Measurements from ENCODE around the gene NCR1. TPM values are rescaled to one million over a fixed set of nuclear protein-coding genes. Genes with fewer than 3 reads are reported as not detected.
"Not testable (repeated sequence)": the region's sequence is repeated elsewhere in the genome, so short reads cannot be mapped to it uniquely, and the experiment has no call there.

The NCR1 gene
- polyA plus RNA-seq, 5 donors: 0.19 to 1.8 (median 0.33) TPM

DNA sequence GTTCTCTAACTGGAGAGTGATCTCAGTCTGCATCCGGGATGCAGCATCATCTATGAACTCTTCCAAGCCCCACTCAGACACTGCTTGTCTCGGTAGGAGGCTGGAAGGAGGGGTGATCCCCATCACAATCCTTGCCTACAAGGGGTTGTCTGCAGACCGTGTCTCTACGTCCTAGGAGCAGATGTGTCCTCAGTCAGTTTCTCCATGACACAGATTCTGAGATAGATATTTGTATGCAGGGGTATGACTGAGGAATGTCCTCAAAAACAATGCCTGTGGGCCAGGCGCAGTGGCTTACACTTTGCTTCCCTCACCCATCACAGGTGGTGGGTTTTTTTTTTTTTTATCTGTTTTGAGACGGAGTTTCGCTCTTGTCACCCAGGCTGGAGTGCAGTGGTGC, 871 bp downstream of the NCR1 start:
- DNase-seq: no peak

GRCh38 chr19:54907899-54908298, 2.0 kb downstream of the NCR1 start:
- DNase-seq: not testable (repeated sequence)

DNA sequence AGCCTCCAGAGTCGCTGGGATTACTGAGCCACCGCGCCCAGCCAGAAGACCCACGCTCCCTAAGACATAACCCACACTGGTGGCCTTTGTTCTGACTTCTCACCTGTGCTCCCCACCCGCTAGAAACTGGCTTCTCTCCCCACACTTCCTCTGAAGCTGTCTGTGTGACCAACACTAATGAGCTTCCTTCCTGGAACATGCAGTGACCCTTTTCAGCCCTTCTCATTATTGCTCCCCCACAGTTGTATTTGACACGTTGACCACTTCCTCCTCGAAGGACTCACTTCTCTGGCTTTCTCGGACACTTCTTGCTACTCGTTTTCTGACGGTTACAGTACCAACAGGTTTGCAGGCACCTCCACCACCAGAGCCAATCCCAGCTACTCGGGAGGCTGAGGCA, 10.9 kb downstream of the NCR1 start:
- DNase-seq: no peak

- DNase-seq: no peak
Observed at GRCh38 chr19:54918499-54918898, 12.6 kb downstream of the NCR1 start.

GRCh38 chr19:54919646-54920563, 14.0 kb downstream of the NCR1 start:
- DNase-seq: not testable (repeated sequence)

DNA sequence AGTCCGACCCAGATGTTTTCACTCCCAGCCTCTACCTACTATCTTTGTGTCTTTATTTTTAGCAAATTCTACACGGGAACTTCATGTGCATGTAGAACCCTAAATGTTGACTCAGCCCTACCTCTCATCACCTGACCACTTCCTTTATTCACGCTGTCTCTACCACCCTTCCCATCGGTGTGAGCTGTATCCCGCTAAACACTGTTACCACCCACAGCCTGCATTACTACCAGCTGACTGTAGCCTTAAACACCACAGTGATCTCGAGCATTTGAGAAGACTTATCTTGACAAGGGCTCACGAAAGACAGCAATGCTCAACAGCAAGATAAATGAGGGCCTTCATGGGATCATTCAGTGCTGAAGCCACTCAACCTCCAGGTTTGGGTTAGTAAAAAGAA, 15.1 kb downstream of the NCR1 start:
- DNase-seq: no peak

DNA sequence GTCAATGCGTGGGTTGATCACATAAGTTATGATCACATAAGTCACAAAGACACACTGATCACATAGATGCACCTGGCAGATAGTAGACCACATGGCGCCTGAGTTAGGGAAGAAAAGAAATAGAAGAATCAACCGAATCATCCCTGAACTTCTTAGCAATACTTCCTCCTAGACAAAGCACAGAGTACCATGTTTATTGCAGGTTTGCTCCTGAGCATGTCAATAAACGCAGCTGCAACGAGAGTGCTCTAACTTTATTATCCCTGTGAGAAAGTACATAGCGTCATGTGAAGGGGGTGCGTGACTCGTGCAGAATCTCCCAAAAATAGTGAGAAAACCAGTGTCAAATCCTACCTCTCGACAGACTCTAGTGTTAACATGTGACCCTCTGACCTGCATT, 17.3 kb downstream of the NCR1 start:
- DNase-seq: no peak

GRCh38 chr19:54928299-54928698, 22.4 kb downstream of the NCR1 start:
- no peak for DNase-seq

- no peak for DNase-seq
Observed at GRCh38 chr19:54937926-54938325, 32.0 kb downstream of the NCR1 start.

- DNase-seq: no peak
Observed at GRCh38 chr19:54938906-54939305, 33.0 kb downstream of the NCR1 start.

DNA sequence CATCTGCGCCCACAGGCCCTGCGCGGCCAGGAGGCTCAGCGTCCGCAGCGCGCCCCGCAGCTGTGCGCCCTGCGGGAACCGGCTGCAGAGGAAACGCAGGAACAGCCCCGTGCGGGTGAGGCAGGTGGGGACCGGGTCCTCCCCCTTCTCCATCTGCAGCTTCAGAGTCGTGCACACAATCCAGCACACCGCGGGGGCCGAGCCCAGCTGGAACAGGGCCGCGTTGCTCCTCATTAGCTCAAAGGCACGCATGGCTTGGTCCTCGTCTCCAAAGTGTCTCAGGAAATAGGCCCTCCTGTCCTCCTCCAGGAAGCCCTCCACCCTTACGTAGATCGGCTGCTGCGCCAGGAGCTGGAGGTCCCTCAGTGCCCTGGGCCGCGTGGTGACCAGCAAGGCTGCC, 33.6 kb downstream of the NCR1 start:
- not testable (repeated sequence) for DNase-seq

GRCh38 chr19:54943772-54944361, 37.9 kb downstream of the NCR1 start:
- DNase-seq: not testable (repeated sequence)

DNA sequence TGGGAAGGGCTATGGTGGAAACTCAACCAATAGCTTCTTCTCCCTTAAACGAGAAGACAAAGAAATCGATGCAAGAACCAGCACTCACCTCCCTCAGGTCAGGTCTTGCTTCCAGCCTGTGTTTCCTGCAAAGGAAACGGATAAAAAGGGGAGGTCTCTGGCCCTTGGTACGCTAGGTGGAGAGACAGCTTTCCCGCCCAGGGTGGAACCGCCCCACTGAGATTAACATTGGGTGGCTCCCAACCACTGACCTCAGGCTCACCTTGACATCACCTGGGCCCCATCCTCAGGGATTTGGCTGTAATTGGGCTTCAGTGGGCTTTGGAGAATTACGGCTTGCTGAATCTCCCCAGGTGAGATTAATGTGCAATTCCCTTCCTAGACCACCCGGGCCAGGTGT, 41.4 kb downstream of the NCR1 start, which contains the start of gene NLRP7:
TSS of gene NLRP7 (minus strand) at position 150 of the 400 bp plus-strand sequence.
- no peak for DNase-seq

- no peak for DNase-seq
Observed at GRCh38 chr19:54949412-54949811, 43.5 kb downstream of the NCR1 start.

- DNase-seq: not testable (repeated sequence)
Observed at GRCh38 chr19:54950580-54950979, 44.6 kb downstream of the NCR1 start.

DNA sequence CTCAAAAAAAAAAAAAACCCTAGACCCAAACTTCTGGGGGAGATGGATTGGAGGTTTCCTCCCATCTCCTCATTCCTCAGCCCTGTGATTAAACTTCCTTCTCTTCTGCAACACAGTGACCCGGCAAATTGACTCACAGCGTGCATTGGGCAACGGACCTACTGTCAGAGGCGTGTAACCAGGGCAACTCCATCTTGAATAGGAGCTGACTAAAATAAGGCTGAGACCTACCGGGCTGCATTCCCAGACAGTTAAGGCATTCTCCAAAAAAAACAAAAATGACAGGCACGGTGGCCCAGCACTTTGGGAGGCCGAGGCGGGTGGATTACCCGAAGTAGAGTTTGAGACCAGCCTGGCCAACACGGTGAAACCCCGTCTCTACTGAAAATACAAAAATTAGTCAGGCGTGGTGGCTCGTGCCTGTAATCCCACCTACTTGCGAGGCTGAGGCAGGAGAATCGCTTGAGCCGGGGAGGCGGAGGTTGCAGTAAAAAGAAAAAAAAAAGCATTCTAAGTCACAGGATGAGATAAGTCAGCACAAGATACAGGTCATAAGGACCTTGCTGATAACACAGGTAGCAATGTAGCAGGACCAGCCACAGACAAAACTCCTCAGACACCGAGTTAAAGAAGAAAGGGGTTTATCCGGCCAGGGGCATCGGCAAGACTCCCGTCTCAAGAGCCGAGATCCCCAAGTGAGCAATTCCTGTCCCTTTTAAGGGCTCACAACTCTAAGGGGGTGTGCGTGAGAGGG, 46.8 kb downstream of the NCR1 start:
- DNase-seq: no peak

DNA sequence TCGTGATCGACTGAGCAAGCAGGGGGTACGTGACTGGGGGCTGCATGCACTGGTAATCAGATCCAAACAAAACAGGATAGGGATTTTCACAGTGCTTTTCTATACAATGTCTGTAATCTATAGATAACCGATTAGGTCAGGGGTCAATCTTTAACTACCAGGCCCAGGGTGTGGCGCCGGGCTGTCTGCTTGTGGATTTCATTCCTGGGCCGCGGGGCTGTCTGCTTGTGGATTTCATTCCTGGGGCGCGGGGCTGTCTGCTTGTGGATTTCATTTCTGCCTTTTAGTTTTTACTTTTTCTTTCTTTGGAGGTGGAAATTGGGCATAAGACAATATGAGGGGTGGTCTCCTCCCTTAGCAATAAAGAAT, 47.4 kb downstream of the NCR1 start:
- not testable (repeated sequence) for DNase-seq

DNA sequence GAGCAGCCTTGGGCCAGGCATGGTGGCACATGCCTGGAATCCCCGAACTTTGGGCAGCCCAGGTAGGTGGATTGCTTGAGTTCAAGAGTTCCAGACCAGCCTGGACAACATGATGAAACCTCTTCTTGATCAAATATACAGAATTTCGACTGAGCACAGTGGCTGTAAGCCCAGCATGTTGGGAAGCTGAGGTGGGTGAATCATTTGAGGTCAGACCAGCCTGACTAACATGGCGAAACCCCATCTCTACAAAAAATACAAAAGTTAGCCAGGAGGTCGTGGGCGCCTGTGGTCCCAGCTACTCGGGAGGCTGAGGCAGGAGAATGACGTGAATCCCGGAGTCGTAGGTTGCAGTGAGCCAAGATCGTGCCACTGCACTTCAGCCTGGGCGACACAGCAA, 49.4 kb downstream of the NCR1 start:
- no peak for DNase-seq

DNA sequence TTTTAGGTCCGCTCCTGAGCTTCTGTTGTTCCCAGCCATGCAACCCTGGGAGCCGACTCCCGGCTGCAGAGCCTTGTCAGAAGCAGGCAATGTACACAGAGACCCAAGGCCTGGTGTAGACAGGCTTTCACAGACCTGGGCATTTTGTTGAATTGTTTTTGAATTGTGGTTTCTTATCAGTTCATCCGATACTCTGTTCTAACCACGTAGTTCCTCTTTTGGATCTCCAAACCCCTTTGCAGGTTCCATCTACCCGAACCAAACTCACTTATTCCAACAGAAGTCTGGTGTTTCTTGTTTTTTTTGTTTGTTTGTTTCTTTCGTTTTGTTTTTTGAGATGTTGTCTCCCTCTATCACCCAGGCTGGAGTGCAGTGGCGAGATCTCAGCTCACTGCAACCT, 53.9 kb downstream of the NCR1 start:
- DNase-seq: no peak
